Stimulated activated CD8-positive, alpha-beta memory T cell treated with anti-CD3 and anti-CD28 coated beads, Interleukin-12 subunit alpha, Interleukin-12 subunit beta, amount 100 ng/mL, for 24 hours (primary cell): ENCODE results near the gene DSCAM.

Source experiments
- DNase-seq: peaks from one replicate; pipeline ENCODE4 v3.0.0-alpha.2; 2020; ENCODE audit errors: extremely low read depth

Gene DSCAM

DNA sequence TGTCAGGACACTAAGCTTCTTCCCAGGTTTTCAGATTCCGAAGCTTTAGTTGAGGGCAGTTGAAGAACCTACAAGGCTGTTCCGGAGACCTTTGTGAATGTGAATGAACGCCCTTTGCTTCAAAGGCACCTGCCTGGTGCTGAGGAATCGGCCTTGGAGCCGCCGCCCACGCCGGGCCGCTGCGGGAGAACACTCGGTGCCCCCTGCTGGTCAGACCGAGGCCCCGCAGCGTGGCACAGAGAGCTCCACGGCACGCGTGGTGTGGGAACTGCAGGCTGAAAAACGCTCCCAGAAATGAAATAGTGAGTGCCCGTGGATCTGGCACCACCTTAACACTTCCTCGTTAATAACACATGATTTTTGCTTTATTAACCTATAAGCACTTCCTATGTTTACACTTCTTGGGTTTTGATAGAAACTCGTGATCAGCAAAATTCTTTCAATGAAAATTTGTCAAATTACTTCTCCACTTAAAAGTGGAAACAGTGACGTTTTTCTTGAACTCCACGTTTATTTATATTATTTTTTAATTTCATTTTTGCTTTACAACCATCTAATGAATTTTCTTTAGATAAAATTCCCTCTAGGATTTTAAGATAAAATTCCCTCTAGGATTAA lies 460.6 kb downstream of the DSCAM start:
- no peak for DNase-seq

- no peak for DNase-seq
Observed at GRCh38 chr21:40385883-40386282, 461.1 kb downstream of the DSCAM start.

GRCh38 chr21:40383951-40384350 lies 463.0 kb downstream of the DSCAM start:
- DNase-seq: no peak

- no peak for DNase-seq
Observed at GRCh38 chr21:40381111-40381510, 465.8 kb downstream of the DSCAM start.

DNA sequence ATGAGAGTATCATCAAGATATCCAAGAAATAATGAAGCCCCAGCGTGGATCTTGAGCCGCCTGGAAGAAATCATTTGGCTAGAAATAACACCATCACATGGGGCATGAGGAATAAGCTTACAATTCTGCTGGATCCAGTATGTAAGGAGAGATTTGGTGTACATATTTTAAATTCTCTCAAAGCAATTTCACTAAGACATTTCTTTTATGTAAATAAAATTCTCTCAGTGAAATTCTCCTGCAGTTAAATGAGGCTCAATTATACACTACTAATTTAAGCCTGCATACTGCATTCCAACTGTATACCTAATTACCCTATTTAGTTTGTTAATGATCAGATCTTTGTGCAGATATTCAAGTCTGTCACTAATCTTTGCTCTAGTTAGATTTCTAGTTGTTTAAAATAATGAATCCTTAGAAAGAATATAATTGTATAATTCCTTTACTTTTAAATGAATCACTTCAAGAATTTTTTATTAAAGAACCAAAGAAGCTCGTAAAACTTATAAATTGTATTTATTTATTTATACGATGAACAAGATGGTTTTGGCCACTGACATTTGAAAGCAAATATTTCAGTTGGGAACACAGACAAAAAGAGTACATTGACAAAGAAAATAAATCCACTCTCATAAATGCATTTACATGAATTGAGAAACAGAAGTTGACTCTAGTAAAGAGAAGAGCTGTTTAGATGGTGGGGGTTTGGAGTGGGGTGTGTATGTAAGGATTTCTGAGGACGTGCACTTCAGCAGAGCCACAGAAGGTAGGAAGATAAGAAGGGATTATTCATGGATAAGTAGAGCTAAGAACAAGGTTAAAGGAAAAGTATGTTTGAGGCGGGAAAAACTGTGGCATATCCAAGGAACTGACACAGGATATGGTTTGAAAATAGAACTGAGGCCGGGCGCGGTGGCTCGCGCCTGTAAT lies 466.8 kb downstream of the DSCAM start:
- no peak for DNase-seq

DNA sequence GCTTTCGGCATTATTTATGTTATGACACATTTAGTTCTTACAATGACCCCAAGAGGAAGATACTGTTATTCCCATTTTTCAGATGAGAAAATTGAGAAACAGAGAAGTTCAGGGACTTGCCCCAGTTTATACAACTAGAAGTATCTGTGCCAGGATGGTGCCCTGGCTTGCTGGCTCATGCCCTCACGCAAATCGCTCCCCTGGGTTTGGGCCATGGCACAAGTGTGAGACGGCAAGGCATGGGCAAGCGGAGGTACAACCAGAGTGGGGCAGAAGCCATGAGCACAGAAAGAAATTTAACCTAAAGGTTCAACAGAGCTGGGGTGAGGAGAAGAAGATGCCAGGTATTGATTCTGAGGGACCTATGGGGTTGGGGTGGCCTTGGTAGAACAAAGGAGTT lies 469.8 kb downstream of the DSCAM start:
- no peak for DNase-seq

- no peak for DNase-seq
Observed at GRCh38 chr21:40373761-40374160, 473.2 kb downstream of the DSCAM start.

- no peak for DNase-seq
Observed at GRCh38 chr21:40372506-40372905, 474.5 kb downstream of the DSCAM start.

GRCh38 chr21:40371329-40371728 lies 475.6 kb downstream of the DSCAM start:
- no peak for DNase-seq

- no peak for DNase-seq
Observed at GRCh38 chr21:40356644-40357043, 490.3 kb downstream of the DSCAM start.

- no peak for DNase-seq
Observed at GRCh38 chr21:40355076-40355475, 491.9 kb downstream of the DSCAM start.

- DNase-seq: no peak
Observed at GRCh38 chr21:40351006-40351405, 496.0 kb downstream of the DSCAM start.

DNA sequence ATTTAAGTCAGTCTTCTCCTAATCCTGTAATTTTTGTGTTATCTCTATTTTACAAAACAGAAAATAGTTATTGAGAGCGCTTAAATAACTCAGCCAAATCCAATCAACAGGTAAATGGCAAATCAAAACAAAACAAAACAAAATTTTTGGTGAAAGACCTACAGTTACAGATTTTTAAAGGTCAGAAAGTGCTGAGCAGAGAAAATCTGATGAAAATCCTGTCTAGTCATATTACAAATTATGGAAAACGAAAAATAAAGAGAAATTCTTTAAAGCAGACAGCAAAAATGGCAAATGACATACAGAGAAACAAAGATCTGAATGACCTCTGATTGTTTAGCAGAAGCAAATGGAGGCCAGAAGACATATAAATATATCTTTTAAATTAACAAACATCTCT lies 497.4 kb downstream of the DSCAM start:
- DNase-seq: no peak

DNA sequence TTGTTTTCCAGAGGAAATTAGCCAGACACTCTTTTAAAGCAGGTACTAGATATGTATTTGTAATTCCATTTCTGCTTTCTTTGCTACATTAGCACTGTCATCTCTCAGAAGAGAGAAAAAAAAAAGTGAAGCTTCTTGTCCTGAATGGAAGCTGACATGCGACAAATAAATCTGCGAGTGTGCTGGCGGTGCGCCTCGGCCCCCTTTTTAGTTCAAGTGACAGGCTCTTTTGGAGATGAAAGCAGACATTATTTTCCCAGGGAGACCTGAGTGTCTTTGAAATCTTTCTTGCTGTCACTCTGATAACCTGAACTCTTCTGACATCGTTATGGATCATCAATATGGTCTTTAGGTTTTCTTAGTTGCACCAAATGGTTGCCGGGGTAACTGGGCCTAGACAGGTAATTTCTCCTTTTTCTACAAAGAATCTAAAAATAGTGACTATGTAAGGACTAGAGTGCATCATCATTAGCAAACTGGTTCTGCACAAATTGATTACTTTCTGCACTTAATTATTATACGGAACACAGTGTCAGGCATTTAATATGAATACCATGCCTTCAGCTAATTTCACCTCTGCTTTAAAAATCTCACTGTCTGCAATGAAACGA lies 501.1 kb downstream of the DSCAM start:
- no peak for DNase-seq

DNA sequence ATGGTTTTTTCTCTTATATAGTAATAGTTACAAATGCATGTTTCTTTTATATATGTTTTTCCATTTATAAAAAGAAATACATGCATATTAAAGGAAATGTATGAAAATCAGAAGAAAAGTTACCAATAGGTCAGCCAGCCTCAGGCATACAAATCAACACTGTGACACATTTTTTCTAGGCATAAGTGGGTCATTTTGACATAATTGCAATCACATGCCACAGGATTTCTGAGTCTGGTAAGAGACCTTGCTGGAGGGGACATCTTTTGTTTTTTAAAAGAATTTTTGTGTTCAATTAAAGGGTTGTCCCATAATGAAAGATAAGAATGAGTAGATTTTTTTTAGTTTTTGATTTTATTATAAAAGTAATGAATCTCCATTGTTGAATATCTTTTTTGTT lies 506.6 kb downstream of the DSCAM start:
- no peak for DNase-seq

- no peak for DNase-seq
Observed at GRCh38 chr21:40339050-40339449, 507.9 kb downstream of the DSCAM start.

- DNase-seq: no peak
Observed at GRCh38 chr21:40337981-40338380, 509.0 kb downstream of the DSCAM start.

DNA sequence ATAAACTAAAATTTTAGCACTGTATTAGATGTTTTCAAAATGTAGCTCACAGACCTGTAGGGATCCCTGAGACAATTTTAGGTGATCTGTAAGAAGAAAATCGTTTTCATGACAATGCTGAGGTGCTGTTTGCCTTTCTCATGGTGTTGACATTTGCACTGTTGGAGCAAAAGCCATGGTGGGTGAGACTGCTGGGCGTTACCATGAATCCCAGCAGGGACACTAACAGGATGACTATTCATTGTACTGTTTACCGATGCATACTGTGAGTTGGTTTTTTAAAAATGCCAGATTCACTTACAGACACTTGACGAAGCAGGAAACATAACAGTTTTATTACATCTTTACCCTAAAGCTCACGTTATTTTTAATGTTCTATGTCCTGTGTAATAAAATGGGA lies 511.3 kb downstream of the DSCAM start:
- DNase-seq: no peak

DNA sequence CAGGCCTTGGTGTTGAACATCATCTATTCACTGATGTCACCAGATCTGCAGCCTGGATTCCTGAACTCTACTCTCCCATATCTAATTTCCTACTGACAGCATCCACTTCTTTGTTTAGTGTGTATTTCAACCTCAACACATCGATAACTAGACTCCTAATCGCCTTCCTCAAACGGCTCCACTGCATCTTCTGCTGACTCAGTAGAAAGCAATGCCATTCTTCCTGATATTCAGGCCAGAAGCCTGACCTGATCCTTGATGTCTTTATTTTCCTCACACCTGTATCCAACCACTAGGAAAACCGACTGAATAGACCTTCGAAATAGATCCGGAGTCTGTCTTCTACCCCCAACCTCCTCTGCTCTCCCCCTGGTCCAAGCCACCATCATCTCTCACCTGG lies 512.8 kb downstream of the DSCAM start:
- no peak for DNase-seq

GRCh38 chr21:40333731-40334130 lies 513.2 kb downstream of the DSCAM start:
- DNase-seq: no peak

DNA sequence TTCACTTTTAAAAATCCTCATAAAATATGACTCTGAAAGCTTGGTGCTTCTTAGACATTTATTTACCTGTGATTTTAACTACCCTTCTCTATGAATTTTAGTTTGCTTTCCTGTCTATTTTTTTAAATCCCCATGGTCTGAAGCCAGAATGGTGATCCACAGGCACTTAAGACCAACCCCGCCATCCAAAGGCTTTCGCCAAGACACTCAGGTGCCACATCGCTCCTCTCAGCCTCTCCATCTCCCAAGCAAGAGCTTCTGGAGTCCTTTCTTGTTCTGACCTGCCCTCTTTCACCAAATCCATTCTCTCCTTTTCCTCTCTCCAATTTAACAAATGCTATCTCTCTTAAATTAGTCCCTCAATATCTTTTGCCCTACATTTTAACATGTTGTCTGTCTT lies 515.2 kb downstream of the DSCAM start:
- no peak for DNase-seq

- DNase-seq: no peak
Observed at GRCh38 chr21:40331172-40331571, 515.8 kb downstream of the DSCAM start.

DNA sequence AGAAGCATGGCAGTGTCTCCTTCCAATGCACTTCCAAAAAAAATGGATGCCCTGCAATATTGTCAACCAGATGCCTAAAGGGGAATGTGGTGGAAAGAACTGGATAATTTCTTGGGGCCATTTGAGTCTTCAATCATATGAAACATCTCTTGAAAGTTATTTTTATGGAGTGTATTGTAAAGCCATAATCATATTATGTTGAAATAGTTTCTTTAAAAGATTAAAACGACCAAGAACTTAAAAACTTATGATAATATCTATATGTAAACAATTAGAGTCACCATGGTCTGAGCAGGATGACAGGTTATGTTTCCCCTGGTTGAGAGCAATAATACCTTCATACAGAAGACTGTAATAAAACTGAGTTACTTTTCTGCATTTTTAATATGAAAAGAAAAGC lies 522.6 kb downstream of the DSCAM start:
- no peak for DNase-seq
